Measurements from ENCODE around the gene ALG8. TPM values are rescaled to one million over a fixed set of nuclear protein-coding genes. Genes with fewer than 3 reads are reported as not detected.

The ALG8 gene
- total and polyA plus RNA-seq, 7 experiments from 2014 or later: 27.2 to 58.4 (median 34.1) TPM

- Histone ChIP-seq H3K36me3 (ENCODE audit: control insufficient read depth in 2 of 3, insufficient read depth in 3 of 3, low read length in 3 of 3) (no peaks in the 10 kb centered on the region), H3K9me3 (ENCODE audit: control insufficient read depth in 2 of 3, low read length in 3 of 3) (no peaks in the 10 kb centered on the region), H3K27me3 (ENCODE audit: control insufficient read depth in 2 of 2, insufficient read depth in 2 of 2, low read length in 2 of 2) (no peaks in the 10 kb centered on the region), H3K27ac (ENCODE audit: low read depth, low read length) (no peak overlapping the region), H3K4me1 (ENCODE audit: control insufficient read depth in 2 of 2, insufficient read depth in 2 of 2, low read length in 2 of 2) (no peaks in the 10 kb centered on the region), H3K4me3 (ENCODE audit: low read length) (no peak overlapping the region)
- Mint-ChIP-seq H3K4me1 (no peaks in the 10 kb centered on the region), H3K27me3 (no peaks in the 10 kb centered on the region), H3K27ac (no peak overlapping the region), H3K4me3 (no peak overlapping the region), H3K36me3 (peaks cover 0 to 2% (median 0%) of the 10 kb centered on the region in 5 donors), H3K9me3 (no peaks in the 10 kb centered on the region)
- no peak for ATAC-seq
- ChIA-PET CTCF (no interaction called here), POLR2A (no interaction called here)
- no peak for DNase-seq
- intact Hi-C loops (cut with micrococcal nuclease): no loop called here
Measured at GRCh38 chr11:78057462-78058055, 81.9 kb downstream of the ALG8 start.

GRCh38 chr11:78056093-78056492 is 83.3 kb downstream of the ALG8 start:
- H3K27ac ChIP-seq (ENCODE audit: low read depth, low read length): no peak overlapping the region
- Mint-ChIP-seq H3K9me3 (no peaks in the 10 kb centered on the region), H3K4me3 (no peak overlapping the region), H3K36me3 (peaks cover 0 to 2% (median 0%) of the 10 kb centered on the region in 5 donors), H3K27ac (no peak overlapping the region), H3K4me1 (peaks cover 0 to 3% (median 0%) of the 10 kb centered on the region in 7 donors), H3K27me3 (no peaks in the 10 kb centered on the region)
- H3K4me1 ChIP-seq (ENCODE audit: control insufficient read depth in 2 of 2, insufficient read depth in 2 of 2, low read length in 2 of 2): no peaks in the 10 kb centered on the region
- ChIA-PET CTCF (no interaction called here), POLR2A (no interaction called here)
- H3K27me3 ChIP-seq (ENCODE audit: control insufficient read depth in 2 of 2, insufficient read depth in 2 of 2, low read length in 2 of 2): no peaks in the 10 kb centered on the region
- no peaks in the 10 kb centered on the region for H3K36me3 ChIP-seq (ENCODE audit: control insufficient read depth in 2 of 3, insufficient read depth in 3 of 3, low read length in 3 of 3)
- H3K4me3 ChIP-seq (ENCODE audit: low read length): no peak overlapping the region
- ATAC-seq (no peak), DNase-seq (no peak)
- H3K9me3 ChIP-seq (ENCODE audit: control insufficient read depth in 2 of 3, low read length in 3 of 3): no peaks in the 10 kb centered on the region
- intact Hi-C loops (cut with micrococcal nuclease): no loop called here

GRCh38 chr11:78054971-78055370 is 84.5 kb downstream of the ALG8 start:
- H3K4me1 Mint-ChIP-seq: peaks cover 0 to 10% (median 0%) of the 10 kb centered on the region in 7 donors
- H3K4me1 ChIP-seq (ENCODE audit: control insufficient read depth in 2 of 2, insufficient read depth in 2 of 2, low read length in 2 of 2): no peaks in the 10 kb centered on the region
- H3K4me3 Mint-ChIP-seq: no peak overlapping the region
- no peaks in the 10 kb centered on the region for H3K27me3 Mint-ChIP-seq
- DNase-seq (no peak), ATAC-seq (no peak)
- no peak overlapping the region for H3K27ac ChIP-seq (ENCODE audit: low read depth, low read length)
- no peak overlapping the region for H3K4me3 ChIP-seq (ENCODE audit: low read length)
- POLR2A ChIA-PET: no interaction called here
- intact Hi-C loops (cut with micrococcal nuclease): no loop called here
- CTCF ChIA-PET: interaction anchor here (0.6 kb wide), 1 partner anchor 51 kb away, joined by 3 read pairs; no protein-coding TSS in a partner anchor
- H3K36me3 ChIP-seq (ENCODE audit: control insufficient read depth in 2 of 3, insufficient read depth in 3 of 3, low read length in 3 of 3): no peaks in the 10 kb centered on the region
- H3K36me3 Mint-ChIP-seq: peaks cover 0 to 2% (median 0%) of the 10 kb centered on the region in 5 donors
- H3K9me3 Mint-ChIP-seq: no peaks in the 10 kb centered on the region
- H3K27me3 ChIP-seq (ENCODE audit: control insufficient read depth in 2 of 2, insufficient read depth in 2 of 2, low read length in 2 of 2): no peaks in the 10 kb centered on the region
- peak overlapping the region in 1 of 9 donors; percentile 17 for H3K27ac Mint-ChIP-seq
- H3K9me3 ChIP-seq (ENCODE audit: control insufficient read depth in 2 of 3, low read length in 3 of 3): no peaks in the 10 kb centered on the region

- Histone ChIP-seq H3K27ac (ENCODE audit: low read depth, low read length) (no peak overlapping the region), H3K4me3 (ENCODE audit: low read length) (no peak overlapping the region), H3K27me3 (ENCODE audit: control insufficient read depth in 2 of 2, insufficient read depth in 2 of 2, low read length in 2 of 2) (no peaks in the 10 kb centered on the region), H3K36me3 (ENCODE audit: control insufficient read depth in 2 of 3, insufficient read depth in 3 of 3, low read length in 3 of 3) (no peaks in the 10 kb centered on the region), H3K4me1 (ENCODE audit: control insufficient read depth in 2 of 2, insufficient read depth in 2 of 2, low read length in 2 of 2) (peaks cover 0 to 3% of the 10 kb centered on the region in 2 donors), H3K9me3 (ENCODE audit: control insufficient read depth in 2 of 3, low read length in 3 of 3) (no peaks in the 10 kb centered on the region)
- no peak overlapping the region for H3K4me3 Mint-ChIP-seq
- peaks cover 0 to 13% (median 2%) of the 10 kb centered on the region in 7 donors for H3K4me1 Mint-ChIP-seq
- CTCF ChIA-PET: no interaction called here
- no peak for DNase-seq
- no peak overlapping the region for H3K27ac Mint-ChIP-seq
- no peak for ATAC-seq
- POLR2A ChIA-PET: no interaction called here
- peaks cover 0 to 2% (median 0%) of the 10 kb centered on the region in 5 donors for H3K36me3 Mint-ChIP-seq
- H3K27me3 Mint-ChIP-seq: no peaks in the 10 kb centered on the region
- no peaks in the 10 kb centered on the region for H3K9me3 Mint-ChIP-seq
- intact Hi-C loops (cut with micrococcal nuclease): no loop called here
Measured at GRCh38 chr11:78050964-78051831, 88.2 kb downstream of the ALG8 start.

Other genes with a start within 250 kb of the ALG8 start
- 10 to 100 TPM; 54.4 to 87.0 (median 65.0) TPM for gene INTS4, start 145.0 kb downstream of the ALG8 start, total RNA-seq
- 10 to 100 TPM; 40.9 to 42.6 TPM for gene INTS4, start 145.0 kb downstream of the ALG8 start, polyA plus RNA-seq
- under 1 TPM in 1 of 5 experiments, not detected in 4; 0.19 TPM for gene KCTD14, start 116.3 kb downstream of the ALG8 start, total RNA-seq
- gene KCTD14, start 116.3 kb downstream of the ALG8 start, polyA plus RNA-seq: under 1 TPM; 0.28 to 0.50 TPM
- not detected for gene THRSP, start 75.8 kb downstream of the ALG8 start, total RNA-seq
- not detected for gene THRSP, start 75.8 kb downstream of the ALG8 start, polyA plus RNA-seq
- 100 to 1,000 TPM in 1 of 5 experiments, 10 to 100 TPM in 4; 43.4 to 189 (median 64.7) TPM for gene NDUFC2, start 59.8 kb downstream of the ALG8 start, total RNA-seq
- 100 to 1,000 TPM; 124 to 156 TPM for gene NDUFC2, start 59.8 kb downstream of the ALG8 start, polyA plus RNA-seq
- gene KCTD21, start 49.0 kb upstream of the ALG8 start, total RNA-seq: 10 to 100 TPM in 1 of 5 experiments, 1 to 10 TPM in 4; 3.5 to 12.2 (median 6.5) TPM
- gene KCTD21, start 49.0 kb upstream of the ALG8 start, polyA plus RNA-seq: 1 to 10 TPM; 1.2 to 3.3 TPM
- gene USP35, start 49.3 kb upstream of the ALG8 start, total RNA-seq: 10 to 100 TPM; 11.3 to 19.2 (median 15.2) TPM
- gene USP35, start 49.3 kb upstream of the ALG8 start, polyA plus RNA-seq: 1 to 10 TPM; 1.2 to 1.7 TPM

Data from naive thymus-derived CD4-positive, alpha-beta T cell (primary cell).